Small intestine (tissue), 7 donors: Measurements from ENCODE around the gene PKM. TPM values are rescaled to one million over a fixed set of nuclear protein-coding genes. Genes with fewer than 3 reads are reported as not detected.

Experiments used
- DNase-seq, 2 donors: peaks; one replicate each; pipeline versions ENCODE4 v3.0.0 to v3.0.0-alpha.2; 2013
- FAIRE-seq: peaks from 2 replicates; lab custom pipeline; 2012; peaks lifted over from hg19 to GRCh38; lab: Jason Lieb, UNC
- H3K27ac ChIP-seq, 3 donors: one replicate each; pipeline ENCODE4 v1.5.1; 2013; ENCODE audit warnings: low read length in 2 of 3, mild to moderate bottlenecking in 2 of 3, control low read depth in 1 of 3, inconsistent platforms in 1 of 3, low read depth in 1 of 3, moderate library complexity in 1 of 3
- H3K27me3 ChIP-seq, 3 donors: one replicate each; pipeline ENCODE4 v1.6.1; 2013; ENCODE audit warnings: low read length in 3 of 3, inconsistent platforms in 1 of 3; ENCODE audit not compliant: control insufficient read depth in 3 of 3, insufficient read depth in 3 of 3
- H3K36me3 ChIP-seq, 3 donors: one replicate each; pipeline ENCODE4 v1.6.1; 2013; ENCODE audit warnings: low read length in 3 of 3, inconsistent platforms in 1 of 3, low read depth in 1 of 3, mild to moderate bottlenecking in 1 of 3, moderate library complexity in 1 of 3; ENCODE audit not compliant: control insufficient read depth in 3 of 3, insufficient read depth in 2 of 3
- H3K4me1 ChIP-seq, 3 donors: one replicate each; pipeline ENCODE4 v1.6.1; 2013; ENCODE audit warnings: low read length in 2 of 3, inconsistent platforms in 1 of 3, low read depth in 1 of 3, mild to moderate bottlenecking in 1 of 3, moderate library complexity in 1 of 3; ENCODE audit not compliant: control insufficient read depth in 3 of 3, insufficient read depth in 2 of 3
- H3K4me3 ChIP-seq, 3 donors: one replicate each; pipeline ENCODE4 v1.5.1; 2013; ENCODE audit warnings: low read length in 3 of 3, control low read depth in 1 of 3, inconsistent platforms in 1 of 3, low read depth in 1 of 3, mild to moderate bottlenecking in 1 of 3, moderate library complexity in 1 of 3
- H3K9me3 ChIP-seq, 2 donors: one replicate each; pipeline ENCODE4 v1.6.1; 2013; ENCODE audit warnings: low read depth in 1 of 2, low read length in 1 of 2; ENCODE audit not compliant: control insufficient read depth in 2 of 2, insufficient read depth in 1 of 2
- WGBS, 3 donors: extraction: QIAGEN DNeasy Blood & Tissue Kit; methylation state at CpG; one replicate each; pipeline ENCODE4 v1.1.7; 2013; 5-methylcytosine and 5-hydroxymethylcytosine counted together
- polyA plus RNA-seq, 4 donors: library from polyadenylated mRNA; stranded (reverse) in 3 of 4; unstranded in 1 of 4; fragments of 200-250 nt in 3 of 4; fragments of 120-200 nt in 1 of 4; gene quantifications; one replicate each; pipeline versions ENCODE4 v1.2.1 to v1.2.3, GENCODE V29; 2013
- donor health status: healthy with polysubstance abuse.
- donor health status: control.
- donor health status: control.
- donor health status: Bipolar disorder and iron deficiency.
- donor health status: healthy.

PKM gene
- polyA plus RNA-seq, 4 donors = 243 to 362 (median 254) TPM

- no peak overlapping the region for H3K27ac ChIP-seq
- 64 to 87% (median 68%) methylated on average over 5 of the region's 5 CpGs for WGBS, 3 donors
Measured at GRCh38 chr15:72153269-72154000, 77.6 kb downstream of the PKM start.

More at GRCh38 chr15:72153269-72154000, 77.6 kb downstream of the PKM start:
- FAIRE-seq (no peak), DNase-seq (no peak)
- Histone ChIP-seq H3K4me3 (no peak overlapping the region), H3K27me3 (no peaks in the 10 kb centered on the region), H3K9me3 (no peaks in the 10 kb centered on the region), H3K36me3 (no peaks in the 10 kb centered on the region), H3K4me1 (peaks cover 0 to 8% (median 2%) of the 10 kb centered on the region in 3 donors)

Other genes with a start within 250 kb of the PKM start
- 10 to 100 TPM in 1 of 4 donors, 1 to 10 TPM in 3; 1.6 to 10.1 (median 2.6) TPM for gene MYO9A, start 113.0 kb downstream of the PKM start, polyA plus RNA-seq
- gene SENP8, start 112.8 kb downstream of the PKM start, polyA plus RNA-seq = 1 to 10 TPM in 2 of 4 donors, under 1 TPM in 2; 0.81 to 3.9 (median 1.4) TPM
- 10 to 100 TPM in 1 of 4 donors, 1 to 10 TPM in 2, under 1 TPM in 1; 0.67 to 10.1 (median 4.2) TPM for gene GRAMD2A, start 33.4 kb downstream of the PKM start, polyA plus RNA-seq
- gene PARP6, start 41.4 kb upstream of the PKM start, polyA plus RNA-seq = 10 to 100 TPM; 22.7 to 81.2 (median 69.2) TPM
- 10 to 100 TPM in 1 of 4 donors, 1 to 10 TPM in 1, under 1 TPM in 2; 0.54 to 10.9 (median 2.5) TPM for gene CELF6, start 89.0 kb upstream of the PKM start, polyA plus RNA-seq
- gene HEXA, start 144.8 kb upstream of the PKM start, polyA plus RNA-seq = 100 to 1,000 TPM in 2 of 4 donors, 10 to 100 TPM in 2; 39.7 to 255 (median 83.4) TPM
- gene TMEM202, start 167.1 kb upstream of the PKM start, polyA plus RNA-seq = not detected
- gene ARIH1, start 243.1 kb upstream of the PKM start, polyA plus RNA-seq = 10 to 100 TPM; 19.4 to 70.9 (median 24.3) TPM